DMS153 treated with DMSO at 0.1 percent for 48 hours (cell line): ENCODE data around the gene CHCHD6.

Experiments used
- DNase-seq: peaks from one replicate; lab custom pipeline; 2025; ENCODE audit not compliant: unreplicated experiment; lab: John Stamatoyannopoulos, UW

The CHCHD6 gene

GRCh38 chr3:126956866-126957650, 253.0 kb downstream of the CHCHD6 start:
- DNase-seq: no peak

GRCh38 chr3:126957776-126958637, 254.0 kb downstream of the CHCHD6 start:
- DNase-seq: no peak

- DNase-seq: no peak
Measured at GRCh38 chr3:126958638-126959085, 254.6 kb downstream of the CHCHD6 start.

GRCh38 chr3:126959136-126959920, 255.3 kb downstream of the CHCHD6 start:
- DNase-seq: no peak

- DNase-seq: no peak
Measured at GRCh38 chr3:126959921-126960603, 256.0 kb downstream of the CHCHD6 start.

- DNase-seq: no peak
Measured at GRCh38 chr3:126960604-126960995, 256.6 kb downstream of the CHCHD6 start.

- no peak for DNase-seq
Measured at GRCh38 chr3:126961191-126961790, 257.3 kb downstream of the CHCHD6 start.

GRCh38 chr3:126961791-126962461, 257.9 kb downstream of the CHCHD6 start:
- DNase-seq: no peak

GRCh38 chr3:126962756-126963155, 258.7 kb downstream of the CHCHD6 start:
- no peak for DNase-seq

GRCh38 chr3:126963261-126964190, 259.5 kb downstream of the CHCHD6 start:
- no peak for DNase-seq

- no peak for DNase-seq
Measured at GRCh38 chr3:126964261-126964660, 260.2 kb downstream of the CHCHD6 start.

- no peak for DNase-seq
Measured at GRCh38 chr3:126964950-126965349, 260.9 kb downstream of the CHCHD6 start.

- DNase-seq: no peak
Measured at GRCh38 chr3:126965526-126966080, 261.6 kb downstream of the CHCHD6 start.

- DNase-seq: no peak
Measured at GRCh38 chr3:126967386-126967785, 263.3 kb downstream of the CHCHD6 start.

GRCh38 chr3:126968391-126969390, 264.7 kb downstream of the CHCHD6 start:
- DNase-seq: no peak

GRCh38 chr3:126969586-126969985, 265.5 kb downstream of the CHCHD6 start:
- DNase-seq: no peak

GRCh38 chr3:126970101-126970500, 266.1 kb downstream of the CHCHD6 start:
- no peak for DNase-seq
